SU-DHL-6 (cell line): Measurements from ENCODE around the gene TAGLN.
"Not testable (repeated sequence)": the region's sequence is repeated elsewhere in the genome, so short reads cannot be mapped to it uniquely, and the experiment has no call there.

Source experiments
- H2AFZ ChIP-seq: fragments of 200-600 bp; sonication (generic); 2 replicates; pipeline ENCODE4 v1.6.1; 2014; ENCODE audit warnings: low read depth, mild to moderate bottlenecking, moderate library complexity, mixed read lengths, antibody characterized with exemption, low read length; ENCODE audit not compliant: severe bottlenecking
- H3F3A ChIP-seq: fragments of 200-600 bp; shearing (Covaris generic); 2 replicates; pipeline ENCODE4 v1.6.0; 2016; ENCODE audit warnings: antibody characterized with exemption, mild to moderate bottlenecking; ENCODE audit not compliant: insufficient read depth
- H3K27ac ChIP-seq: fragments of 200-600 bp; sonication (generic); 2 replicates; pipeline ENCODE4 v1.5.1; 2016; ENCODE audit warnings: low read depth, mild to moderate bottlenecking, low read length, moderate library complexity, mixed read lengths
- H3K27me3 ChIP-seq: fragments of 200-600 bp; sonication (generic), shearing (Covaris generic); 2 replicates; pipeline ENCODE4 v1.6.0; 2014; ENCODE audit warnings: mild to moderate bottlenecking, low read length
- H3K36me3 ChIP-seq: fragments of 200-600 bp; sonication (generic); 2 replicates; pipeline ENCODE4 v1.6.1; 2014; ENCODE audit warnings: mild to moderate bottlenecking, low read length, mixed read lengths
- H3K4me2 ChIP-seq: fragments of 300-600, 200-600 bp; shearing (Covaris generic), sonication (generic); 2 replicates; pipeline ENCODE4 v1.6.0; 2014; ENCODE audit warnings: low read length, low read depth, mild to moderate bottlenecking; ENCODE audit not compliant: poor library complexity, severe bottlenecking
- H3K4me3 ChIP-seq: fragments of 200-600 bp; sonication (generic); 2 replicates; pipeline ENCODE4 v1.5.1; 2014; ENCODE audit warnings: antibody characterized with exemption, low read length, mild to moderate bottlenecking, mixed read lengths; ENCODE audit not compliant: insufficient read depth, poor library complexity, severe bottlenecking
- H3K79me2 ChIP-seq: fragments of 200-600 bp; sonication (generic); 2 replicates; pipeline ENCODE4 v1.6.1; 2014; ENCODE audit warnings: mild to moderate bottlenecking, low read length, moderate library complexity; ENCODE audit not compliant: insufficient read depth
- H3K9ac ChIP-seq: fragments of 200-600 bp; sonication (generic); 2 replicates; pipeline ENCODE4 v1.7.0; 2014; ENCODE audit warnings: mild to moderate bottlenecking, low read length
- H3K9me2 ChIP-seq: fragments of 200-600 bp; sonication (generic); replicated peaks from 2 replicates; pipeline ENCODE4 v1.6.1; 2014; ENCODE audit warnings: low read length; ENCODE audit not compliant: insufficient read depth
- H3K9me3 ChIP-seq: fragments of 200-600 bp; sonication (generic); 2 replicates; pipeline ENCODE4 v1.6.1; 2014; ENCODE audit warnings: low read length, mixed read lengths; ENCODE audit not compliant: insufficient read depth
- H4K20me1 ChIP-seq: fragments of 200-600 bp; sonication (generic); 2 replicates; pipeline ENCODE4 v1.6.1; 2014; ENCODE audit warnings: low read depth, mild to moderate bottlenecking, antibody characterized with exemption, low read length, moderate library complexity, mixed read lengths
- CTCF ChIP-seq: fragments of 200-600 bp; sonication (generic); IDR thresholded peaks from one replicate; pipeline ENCODE4 v1.5.1; 2017; ENCODE audit warnings: antibody characterized with exemption, mild to moderate bottlenecking, low read length, moderate library complexity; ENCODE audit not compliant: insufficient read depth, poor library complexity, severe bottlenecking
- EZH2phosphoT487 ChIP-seq: fragments of 200-600 bp; sonication (generic), shearing (Covaris generic); conservative IDR thresholded peaks from 2 replicates; pipeline ENCODE4 v1.6.1; 2018; ENCODE audit warnings: mild to moderate bottlenecking, antibody characterized with exemption, low read length, moderate library complexity, mixed read lengths

TAGLN gene

DNA sequence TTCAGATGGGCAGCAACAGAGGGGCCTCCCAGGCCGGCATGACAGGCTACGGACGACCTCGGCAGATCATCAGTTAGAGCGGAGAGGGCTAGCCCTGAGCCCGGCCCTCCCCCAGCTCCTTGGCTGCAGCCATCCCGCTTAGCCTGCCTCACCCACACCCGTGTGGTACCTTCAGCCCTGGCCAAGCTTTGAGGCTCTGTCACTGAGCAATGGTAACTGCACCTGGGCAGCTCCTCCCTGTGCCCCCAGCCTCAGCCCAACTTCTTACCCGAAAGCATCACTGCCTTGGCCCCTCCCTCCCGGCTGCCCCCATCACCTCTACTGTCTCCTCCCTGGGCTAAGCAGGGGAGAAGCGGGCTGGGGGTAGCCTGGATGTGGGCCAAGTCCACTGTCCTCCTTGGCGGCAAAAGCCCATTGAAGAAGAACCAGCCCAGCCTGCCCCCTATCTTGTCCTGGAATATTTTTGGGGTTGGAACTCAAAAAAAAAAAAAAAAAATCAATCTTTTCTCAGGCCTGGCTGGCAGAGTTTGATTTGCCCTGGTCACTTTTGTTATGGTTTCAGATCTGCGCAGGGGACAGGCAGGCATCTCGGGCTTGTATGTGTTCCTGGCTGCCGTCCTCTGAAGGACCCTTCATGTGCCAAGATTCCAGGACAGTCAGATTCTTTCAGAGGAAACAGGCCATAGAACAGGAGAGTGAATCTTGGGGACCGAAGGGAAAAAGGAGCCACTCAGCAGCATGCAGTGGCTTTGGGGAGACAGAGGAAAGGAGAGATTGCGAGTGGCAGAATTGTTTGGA lies 5.3 kb downstream of the TAGLN start:
- Histone ChIP-seq H3F3A (no peaks in the 10 kb centered on the region), H3K27ac (no peak overlapping the region), H3K36me3 (no peaks in the 10 kb centered on the region), H4K20me1 (no peaks in the 10 kb centered on the region), H2AFZ (no peak overlapping the region), H3K9me2 (no peaks in the 10 kb centered on the region), H3K9me3 (no peaks in the 10 kb centered on the region), H3K27me3 (no peaks in the 10 kb centered on the region), H3K4me2 (no peak overlapping the region), H3K79me2 (no peaks in the 10 kb centered on the region), H3K4me3 (no peak overlapping the region), H3K9ac (no peak overlapping the region)
- TF ChIP-seq EZH2phosphoT487 (no peak), CTCF (no peak)

DNA sequence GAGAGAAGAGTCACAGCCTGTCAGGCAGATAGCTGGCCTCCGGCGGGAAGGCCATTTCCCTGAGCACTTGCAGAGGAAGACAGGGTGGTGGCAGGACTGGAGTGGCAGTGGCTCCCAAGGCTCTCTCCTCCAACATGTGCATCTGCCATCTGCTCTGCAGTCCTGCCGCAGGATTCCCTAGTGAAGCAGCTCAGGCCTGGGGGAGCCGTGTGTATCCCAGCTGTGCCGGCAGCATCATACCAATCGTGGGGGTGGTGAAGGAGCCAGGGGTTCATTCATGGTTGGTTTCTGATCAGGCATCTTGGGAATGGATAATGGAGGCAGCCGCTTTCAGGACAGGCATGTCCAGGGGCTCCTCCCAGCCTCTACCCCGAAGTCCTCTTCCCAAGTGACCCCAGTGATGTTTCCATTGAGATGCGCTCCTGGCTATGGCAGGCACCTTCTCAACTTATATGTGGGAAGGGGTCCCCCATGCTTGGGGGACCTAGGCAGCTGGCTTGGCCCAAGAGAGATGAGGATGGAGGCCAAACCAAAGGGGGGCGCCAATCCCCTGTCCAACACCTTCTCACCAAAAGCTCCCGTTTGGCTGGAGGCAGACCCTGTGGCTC lies 6.1 kb downstream of the TAGLN start:
- H3F3A ChIP-seq: no peaks in the 10 kb centered on the region
- no peaks in the 10 kb centered on the region for H3K36me3 ChIP-seq
- no peaks in the 10 kb centered on the region for H4K20me1 ChIP-seq

DNA sequence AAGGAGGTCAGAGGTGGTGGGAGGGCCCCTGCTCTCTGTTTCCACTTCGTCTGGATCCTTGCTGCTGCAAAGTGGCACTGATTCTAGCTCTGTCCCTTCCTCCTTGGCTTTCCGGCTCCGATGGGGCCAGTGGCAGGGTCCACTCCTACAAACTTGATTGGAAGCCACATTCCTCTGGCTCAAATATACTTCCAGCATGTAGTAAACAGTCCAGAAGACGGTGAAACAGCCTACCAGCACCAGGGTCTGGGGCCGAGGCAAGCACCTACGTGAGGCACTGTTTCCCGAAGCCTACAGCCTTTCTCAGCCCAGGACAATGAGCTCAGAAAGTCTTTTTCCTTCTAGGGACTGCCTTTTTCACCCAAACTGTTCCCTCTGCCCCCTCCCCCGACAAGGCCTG lies 6.9 kb downstream of the TAGLN start:
- H3K9me2 ChIP-seq, H3K79me2 ChIP-seq, H2AFZ ChIP-seq, H3K36me3 ChIP-seq, H3K27ac ChIP-seq, H3K27me3 ChIP-seq, H3F3A ChIP-seq, H3K4me3 ChIP-seq, H3K9me3 ChIP-seq, H3K9ac ChIP-seq, H4K20me1 ChIP-seq, H3K4me2 ChIP-seq: not testable (repeated sequence)

More for the DNA sequence above, 6.1 kb downstream of the TAGLN start:
- H3K9me2 ChIP-seq: no peaks in the 10 kb centered on the region
- no peak for TF ChIP-seq EZH2phosphoT487
- no peak for TF ChIP-seq CTCF
- H2AFZ ChIP-seq: no peak overlapping the region
- H3K27me3 ChIP-seq: no peaks in the 10 kb centered on the region
- no peaks in the 10 kb centered on the region for H3K79me2 ChIP-seq
- H3K4me2 ChIP-seq: no peak overlapping the region
- H3K9ac ChIP-seq: no peak overlapping the region
- no peak overlapping the region for H3K4me3 ChIP-seq
- H3K9me3 ChIP-seq: no peaks in the 10 kb centered on the region
- H3K27ac ChIP-seq: no peak overlapping the region

- not testable (repeated sequence) for H3K4me2 ChIP-seq, H3K9ac ChIP-seq, H3K36me3 ChIP-seq, H3K27ac ChIP-seq, H3K79me2 ChIP-seq, H3K9me2 ChIP-seq, H3F3A ChIP-seq, H3K27me3 ChIP-seq, H3K4me3 ChIP-seq, H4K20me1 ChIP-seq, H3K9me3 ChIP-seq, H2AFZ ChIP-seq
Observed at GRCh38 chr11:117206859-117207258, 7.7 kb downstream of the TAGLN start.

GRCh38 chr11:117207481-117207880 lies 8.3 kb downstream of the TAGLN start:
- not testable (repeated sequence) for H3K9ac ChIP-seq, H3F3A ChIP-seq, H3K79me2 ChIP-seq, H2AFZ ChIP-seq, H3K36me3 ChIP-seq, H3K9me3 ChIP-seq, H4K20me1 ChIP-seq, H3K27ac ChIP-seq, H3K9me2 ChIP-seq, H3K27me3 ChIP-seq, H3K4me3 ChIP-seq, H3K4me2 ChIP-seq

DNA sequence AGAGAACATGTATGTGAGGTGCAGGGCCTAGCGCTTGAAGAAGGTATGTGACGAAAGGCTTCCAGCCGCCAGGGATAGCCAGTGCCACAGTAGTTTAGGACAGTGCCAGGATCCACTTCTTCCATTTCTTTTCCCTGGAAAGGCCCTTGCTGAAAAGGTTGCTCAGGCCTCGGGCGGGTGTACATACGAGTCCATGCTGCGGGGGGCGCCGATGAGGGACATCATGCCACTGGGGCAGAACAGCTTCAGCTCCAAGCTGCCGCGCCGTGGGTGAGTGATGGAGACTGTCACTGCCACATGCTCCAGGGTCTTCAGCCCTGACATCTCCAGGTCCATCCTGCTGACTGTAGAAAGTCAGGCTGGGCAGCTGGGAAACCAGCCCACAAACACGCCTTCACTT lies 9.5 kb downstream of the TAGLN start:
- not testable (repeated sequence) for H3K4me3 ChIP-seq, H2AFZ ChIP-seq, H3K27ac ChIP-seq, H3K27me3 ChIP-seq, H3K9me2 ChIP-seq, H3F3A ChIP-seq, H3K4me2 ChIP-seq, H3K79me2 ChIP-seq, H4K20me1 ChIP-seq, H3K9ac ChIP-seq, H3K36me3 ChIP-seq, H3K9me3 ChIP-seq
